Effector CD4-positive, alpha-beta T cell (primary cell): ENCODE measurements around the gene NAP1L1.
"Not testable (repeated sequence)": the region's sequence is repeated elsewhere in the genome, so short reads cannot be mapped to it uniquely, and the experiment has no call there.

Experiments used
- DNase-seq: peaks from one replicate; pipeline ENCODE4 v3.0.0-alpha.2; 2020

NAP1L1 gene

GRCh38 chr12:76020281-76020680 lies 64.2 kb downstream of the NAP1L1 start:
- DNase-seq: peak; percentile 47

- no peak for DNase-seq
These were observed 65.8 kb downstream of the NAP1L1 start for GRCh38 chr12:76018672-76019071.

- no peak for DNase-seq
These were observed 66.4 kb downstream of the NAP1L1 start for GRCh38 chr12:76018111-76018510.

GRCh38 chr12:76014007-76014406 lies 70.5 kb downstream of the NAP1L1 start:
- DNase-seq: no peak

GRCh38 chr12:76013603-76014002 lies 70.9 kb downstream of the NAP1L1 start:
- no peak for DNase-seq

- DNase-seq: no peak
These were observed 71.8 kb downstream of the NAP1L1 start for GRCh38 chr12:76012644-76013043.

GRCh38 chr12:76010732-76011458 lies 73.6 kb downstream of the NAP1L1 start:
- no peak for DNase-seq

- no peak for DNase-seq
These were observed 76.1 kb downstream of the NAP1L1 start for GRCh38 chr12:76008428-76008827.

- DNase-seq: no peak
These were observed 76.8 kb downstream of the NAP1L1 start for GRCh38 chr12:76007640-76008039.

- DNase-seq: no peak
These were observed 78.2 kb downstream of the NAP1L1 start for GRCh38 chr12:76006028-76006925.

- no peak for DNase-seq
These were observed 81.2 kb downstream of the NAP1L1 start for GRCh38 chr12:76003355-76003638.

GRCh38 chr12:76002598-76003354 lies 81.7 kb downstream of the NAP1L1 start:
- no peak for DNase-seq

GRCh38 chr12:75998292-75999063 lies 86.0 kb downstream of the NAP1L1 start:
- no peak for DNase-seq

- DNase-seq: no peak
These were observed 86.8 kb downstream of the NAP1L1 start for GRCh38 chr12:75997658-75998057.

GRCh38 chr12:75996861-75997447 lies 87.5 kb downstream of the NAP1L1 start:
- DNase-seq: no peak

- no peak for DNase-seq
These were observed 88.8 kb downstream of the NAP1L1 start for GRCh38 chr12:75995691-75996090.

GRCh38 chr12:75994069-75994740 lies 90.3 kb downstream of the NAP1L1 start:
- no peak for DNase-seq

- no peak for DNase-seq
These were observed 92.7 kb downstream of the NAP1L1 start for GRCh38 chr12:75991753-75992152.

- DNase-seq: no peak
These were observed 94.1 kb downstream of the NAP1L1 start for GRCh38 chr12:75990189-75990912.

- not testable (repeated sequence) for DNase-seq
These were observed 96.8 kb downstream of the NAP1L1 start for GRCh38 chr12:75987709-75988108.
